ENCODE data around the gene FANCI.

Gene FANCI

DNA sequence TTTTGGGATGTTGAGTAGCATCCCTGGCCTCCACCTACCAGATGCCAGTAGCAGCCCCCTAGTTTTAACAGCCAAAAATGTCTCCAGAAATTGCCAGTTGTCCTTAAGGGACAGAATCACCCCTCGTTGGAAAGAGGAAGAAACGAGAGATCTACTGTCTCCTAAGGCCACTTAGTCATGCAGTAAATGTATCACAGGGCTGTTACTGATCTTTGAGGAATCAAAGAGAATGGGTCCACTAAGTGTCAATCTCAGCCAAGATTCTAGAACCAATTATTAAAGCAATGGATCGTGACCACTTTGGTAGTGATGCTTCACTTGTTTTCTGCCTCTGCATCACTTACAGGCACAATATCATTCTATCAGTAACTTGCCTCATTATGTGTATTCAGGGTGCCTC is 64.5 kb downstream of the FANCI start:
- DNase-seq = no peak

DNA sequence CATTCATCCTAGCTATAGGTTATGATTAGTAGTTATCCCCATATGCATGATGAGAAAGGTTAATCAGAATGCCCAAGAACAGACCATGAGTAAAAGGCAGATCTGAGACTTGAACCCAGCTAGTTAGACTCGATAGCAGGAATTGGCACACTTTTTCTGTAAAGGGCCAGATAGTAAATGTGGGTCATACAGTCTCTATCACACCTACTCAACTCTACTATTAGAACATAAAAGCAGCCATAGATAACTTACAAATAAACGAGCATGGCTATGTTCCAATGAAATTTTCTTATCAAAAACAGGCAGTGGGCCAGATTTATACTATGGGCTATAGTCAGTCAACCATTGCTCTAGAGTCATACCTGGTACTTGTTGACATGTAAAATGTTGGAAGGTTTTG is 66.2 kb downstream of the FANCI start:
- no peak for DNase-seq

DNA sequence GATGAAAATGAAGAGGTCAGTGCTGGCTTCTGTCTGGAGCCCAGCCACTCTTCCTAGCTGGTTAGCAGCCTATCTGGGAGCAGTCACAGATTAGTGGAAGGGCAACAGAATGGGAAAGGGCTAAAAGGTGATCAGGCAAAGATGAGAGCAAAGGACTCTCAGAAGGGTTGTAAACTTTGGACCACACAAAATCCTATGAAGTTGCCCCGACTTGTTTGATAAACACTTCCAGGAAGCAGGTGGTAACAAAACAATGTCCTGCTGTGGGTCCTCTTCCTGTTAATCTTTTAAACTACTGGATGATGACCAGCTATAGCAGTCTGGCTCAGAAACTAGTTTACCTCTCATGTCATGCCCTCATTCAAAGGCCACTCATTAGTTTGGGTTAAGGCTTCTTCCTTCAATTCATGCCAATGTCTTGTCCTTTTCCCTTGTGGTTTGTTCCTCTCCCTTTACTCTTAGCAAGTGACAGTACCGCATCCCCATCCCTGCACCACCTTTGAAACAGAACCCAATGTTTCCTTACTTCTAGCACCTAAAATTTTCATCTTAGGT is 71.7 kb downstream of the FANCI start:
- no peak for DNase-seq

DNA sequence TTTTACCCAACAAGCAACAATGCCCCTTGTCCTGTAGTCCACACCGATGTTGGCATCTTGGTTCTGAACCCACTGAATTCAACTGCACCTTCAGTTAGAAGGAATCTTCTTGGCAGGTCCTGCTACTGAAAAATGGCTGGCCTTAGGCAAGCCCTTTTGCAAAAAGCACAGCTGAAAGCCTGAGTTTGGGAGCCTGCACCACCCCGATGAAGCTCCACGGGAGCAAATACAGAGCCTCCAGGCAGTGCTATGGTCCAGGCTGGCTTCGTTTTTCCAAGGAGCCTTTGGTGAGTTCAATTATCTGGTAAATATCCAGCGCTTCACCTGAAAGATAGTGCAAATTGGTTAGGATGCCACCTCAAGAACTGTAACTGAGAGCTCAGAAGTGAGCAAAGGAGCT is 72.7 kb downstream of the FANCI start:
- no peak for DNase-seq

DNA sequence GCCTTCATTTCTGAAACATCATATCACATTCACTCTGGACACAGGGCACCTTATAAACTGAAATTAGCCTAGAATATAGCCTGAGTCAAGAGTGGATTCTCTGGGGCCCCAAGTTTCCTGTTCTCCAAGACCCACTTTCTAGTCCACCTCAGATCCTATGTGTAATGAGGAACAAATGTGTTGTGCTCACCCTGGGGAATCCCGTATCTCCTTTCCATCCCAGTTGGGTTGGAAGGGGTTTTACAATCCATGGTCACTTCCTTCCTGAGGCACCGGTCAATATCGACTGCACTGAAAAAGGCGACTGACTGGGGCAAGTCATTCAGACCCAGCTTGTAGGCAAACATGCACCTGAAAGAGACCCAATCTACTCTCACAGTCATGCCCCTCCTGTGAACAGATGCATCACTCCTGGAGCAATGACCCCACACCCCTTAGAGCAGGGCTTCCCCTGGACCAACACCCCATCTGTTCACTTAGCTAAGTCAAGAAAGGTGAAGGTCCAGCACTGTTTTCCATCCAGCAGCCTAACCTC is 73.5 kb downstream of the FANCI start:
- no peak for DNase-seq

DNA sequence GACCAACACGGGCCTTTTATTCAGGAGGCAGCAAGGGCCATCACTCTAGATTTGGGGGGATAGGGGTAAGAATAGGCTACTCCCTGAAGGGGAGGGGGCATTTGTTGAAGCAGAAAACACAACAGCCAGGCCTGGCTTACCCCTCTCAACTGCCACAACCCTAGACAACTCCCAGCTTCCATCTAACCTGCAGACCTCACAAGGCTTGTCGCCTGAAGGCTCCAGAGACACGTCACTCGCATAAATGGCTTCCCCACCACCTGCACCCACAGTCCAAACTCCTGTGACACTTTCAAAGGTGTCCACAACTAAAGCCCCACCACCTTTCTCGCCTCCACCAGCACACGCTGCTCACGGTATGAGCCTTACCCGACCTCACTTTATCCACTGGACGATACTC is 75.9 kb downstream of the FANCI start:
- no peak for DNase-seq

DNA sequence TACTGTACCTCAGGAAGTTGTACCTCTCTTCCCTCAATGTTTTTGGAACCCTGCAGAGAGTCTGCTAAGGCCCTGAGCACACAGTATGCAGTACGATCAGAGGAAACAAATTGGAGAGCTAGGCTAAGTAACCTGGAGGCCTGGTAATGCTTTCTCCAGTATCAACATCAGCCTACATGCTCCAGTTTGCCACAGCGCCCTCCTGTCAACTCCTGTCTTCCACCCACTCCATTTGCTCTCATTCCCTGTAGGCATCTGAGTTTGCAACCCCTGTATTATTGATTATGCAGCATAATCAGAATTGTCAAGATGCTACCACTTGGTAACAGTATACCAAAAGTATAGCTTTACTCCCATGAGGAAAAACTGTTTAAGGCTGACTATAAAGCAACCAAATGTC is 76.4 kb downstream of the FANCI start:
- DNase-seq = no peak

DNA sequence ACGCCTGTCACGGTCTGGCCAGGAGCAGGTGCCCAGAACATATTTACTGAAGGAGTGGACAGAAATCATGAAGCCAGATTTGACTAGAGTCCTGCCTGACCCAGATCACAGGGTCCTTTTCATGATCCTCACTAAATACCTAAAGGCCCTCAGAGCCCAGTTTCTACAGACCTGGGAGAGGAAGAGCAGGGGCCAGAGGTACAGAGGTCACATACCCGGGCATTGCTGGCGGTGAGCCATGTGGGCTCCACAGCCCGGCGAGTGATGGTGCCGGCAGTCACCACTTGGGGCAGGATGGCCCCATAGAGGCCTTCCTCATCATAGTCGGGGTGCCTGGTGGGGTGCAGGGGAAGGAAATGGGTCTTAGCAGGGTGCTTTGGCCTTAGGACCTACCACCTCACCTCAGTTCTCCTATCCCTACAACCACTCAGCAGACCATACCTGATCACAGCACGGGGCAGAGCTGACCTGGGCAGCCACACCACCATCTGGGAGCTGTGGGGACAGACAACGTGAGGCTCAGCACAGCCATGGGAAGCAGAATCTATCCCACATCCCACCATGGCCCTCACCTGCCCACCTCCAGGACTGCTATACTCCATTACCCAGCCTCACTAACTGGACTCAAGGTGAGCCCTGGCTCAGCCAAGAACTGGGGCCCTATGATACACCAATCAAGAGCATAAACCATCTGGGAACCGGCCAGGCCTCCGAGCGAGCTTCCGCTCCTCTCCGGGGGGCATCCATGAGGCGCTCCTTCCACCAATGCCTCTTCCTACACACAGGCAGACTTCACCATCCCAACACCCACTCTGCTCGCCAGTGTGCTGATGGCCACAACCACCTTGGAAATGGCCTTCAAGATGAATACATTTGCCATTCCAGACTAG is 78.0 kb downstream of the FANCI start:
- no peak for DNase-seq

DNA sequence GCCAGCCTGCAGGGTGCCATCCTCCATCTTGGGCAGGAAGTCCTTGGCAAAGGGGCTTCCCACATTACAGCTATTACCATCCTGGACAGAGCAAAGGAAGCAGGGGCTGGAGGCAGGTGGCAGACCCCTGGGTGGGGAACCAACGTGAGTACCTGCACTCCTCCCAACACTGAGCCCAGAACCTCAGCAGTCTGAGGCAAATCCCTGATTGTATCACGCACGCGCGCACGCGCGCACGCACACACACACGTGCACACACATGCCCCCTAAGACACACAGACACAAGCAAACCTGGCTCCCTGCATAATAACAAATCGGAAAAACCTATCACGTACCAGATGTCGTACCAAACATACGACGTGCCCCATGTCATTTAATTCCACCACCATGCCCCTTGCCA is 79.0 kb downstream of the FANCI start:
- DNase-seq = no peak

DNA sequence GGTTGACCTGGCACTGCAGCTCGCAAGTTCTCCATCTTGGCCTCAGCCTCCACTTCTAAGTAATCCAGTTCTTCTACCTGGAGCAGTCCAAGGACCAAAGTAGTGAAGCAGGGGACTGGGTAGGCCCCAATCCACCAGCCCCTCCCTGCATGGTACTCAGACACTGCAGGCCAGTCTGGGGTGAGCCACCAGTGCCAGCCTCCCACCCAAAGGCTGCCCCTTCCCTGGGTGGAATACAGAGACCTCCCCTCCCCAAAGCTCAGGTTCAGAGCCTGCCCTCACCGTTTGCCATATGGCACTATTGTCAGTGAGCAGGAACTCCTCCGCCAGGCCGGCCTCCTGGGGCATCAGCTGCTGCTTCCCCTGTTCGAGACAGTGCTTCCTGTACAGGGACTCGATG is 80.0 kb downstream of the FANCI start:
- DNase-seq = peak; percentile 38

DNA sequence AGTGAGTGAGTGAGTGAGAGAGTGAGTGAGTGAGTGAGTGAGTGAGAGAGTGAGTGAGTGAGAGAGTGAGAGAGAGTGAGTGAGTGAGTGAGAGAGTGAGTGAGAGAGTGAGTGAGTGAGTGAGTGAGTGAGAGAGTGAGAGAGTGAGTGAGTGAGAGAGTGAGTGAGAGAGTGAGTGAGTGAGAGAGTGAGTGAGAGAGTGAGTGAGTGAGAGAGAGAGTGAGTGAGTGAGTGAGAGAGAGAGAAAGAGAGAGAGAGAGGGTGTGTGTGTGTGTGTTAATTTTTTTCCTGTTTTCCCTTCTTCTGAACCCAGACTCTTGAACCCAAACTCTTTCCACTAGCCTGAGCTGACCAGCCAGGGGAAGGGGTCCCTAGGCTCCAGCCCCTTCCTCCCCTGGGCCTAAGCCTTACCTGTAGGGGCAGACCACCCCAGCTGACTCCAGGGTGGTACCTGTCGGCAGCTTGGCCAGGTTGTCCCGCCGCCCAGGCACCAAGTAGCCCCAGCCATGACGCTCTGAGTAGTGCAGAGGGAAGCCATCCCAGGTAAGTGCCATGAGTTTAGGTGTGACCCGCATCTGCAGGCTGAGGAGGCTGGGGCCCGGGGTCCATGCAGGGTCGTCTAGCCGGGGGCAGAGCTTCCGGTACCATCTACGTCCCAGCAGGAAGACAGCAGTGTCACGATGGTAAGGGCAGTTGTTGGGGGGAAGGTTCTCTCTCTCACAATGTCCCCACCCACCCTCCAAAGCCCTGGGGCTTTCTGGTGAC is 81.4 kb downstream of the FANCI start:
- DNase-seq = no peak

DNA sequence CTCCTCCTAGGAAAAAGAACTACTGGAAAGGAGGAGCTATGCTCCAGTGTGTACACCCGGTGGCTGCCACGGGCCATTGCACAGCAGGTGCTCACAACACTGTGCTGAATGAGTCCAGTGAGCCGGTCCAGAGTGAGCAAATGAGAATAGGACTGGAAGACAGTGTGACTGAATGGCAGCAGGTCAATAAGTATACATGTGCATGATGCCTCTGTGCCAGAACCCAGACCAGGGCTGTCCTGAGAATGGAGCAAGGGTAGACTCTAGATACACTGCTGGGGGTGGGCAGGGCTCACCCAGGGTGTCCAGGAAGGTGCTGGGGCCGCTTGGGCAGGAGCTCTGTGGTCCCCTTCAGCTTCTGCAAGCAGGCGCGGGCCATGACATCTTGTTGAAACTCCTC is 82.5 kb downstream of the FANCI start:
- DNase-seq = no peak

DNA sequence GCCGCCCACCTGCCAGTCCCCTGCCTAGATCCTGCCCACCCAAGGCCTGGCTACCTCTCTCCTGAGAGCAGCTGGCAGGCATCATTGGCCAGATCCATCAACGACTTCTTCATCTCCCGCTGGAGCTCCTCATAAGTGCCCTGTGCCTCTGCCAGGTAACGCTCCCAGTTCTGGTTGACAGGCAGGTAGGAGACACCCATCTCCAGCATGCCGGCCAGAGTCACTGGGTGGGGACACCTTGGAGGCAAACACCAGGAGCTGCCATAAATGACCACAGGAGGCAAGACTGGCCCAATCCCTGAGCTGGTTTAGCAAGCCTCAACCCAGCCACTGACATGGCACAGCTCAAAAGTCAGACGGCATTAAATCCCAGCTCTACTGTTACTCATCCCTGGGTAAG is 83.3 kb downstream of the FANCI start:
- DNase-seq = no peak

DNA sequence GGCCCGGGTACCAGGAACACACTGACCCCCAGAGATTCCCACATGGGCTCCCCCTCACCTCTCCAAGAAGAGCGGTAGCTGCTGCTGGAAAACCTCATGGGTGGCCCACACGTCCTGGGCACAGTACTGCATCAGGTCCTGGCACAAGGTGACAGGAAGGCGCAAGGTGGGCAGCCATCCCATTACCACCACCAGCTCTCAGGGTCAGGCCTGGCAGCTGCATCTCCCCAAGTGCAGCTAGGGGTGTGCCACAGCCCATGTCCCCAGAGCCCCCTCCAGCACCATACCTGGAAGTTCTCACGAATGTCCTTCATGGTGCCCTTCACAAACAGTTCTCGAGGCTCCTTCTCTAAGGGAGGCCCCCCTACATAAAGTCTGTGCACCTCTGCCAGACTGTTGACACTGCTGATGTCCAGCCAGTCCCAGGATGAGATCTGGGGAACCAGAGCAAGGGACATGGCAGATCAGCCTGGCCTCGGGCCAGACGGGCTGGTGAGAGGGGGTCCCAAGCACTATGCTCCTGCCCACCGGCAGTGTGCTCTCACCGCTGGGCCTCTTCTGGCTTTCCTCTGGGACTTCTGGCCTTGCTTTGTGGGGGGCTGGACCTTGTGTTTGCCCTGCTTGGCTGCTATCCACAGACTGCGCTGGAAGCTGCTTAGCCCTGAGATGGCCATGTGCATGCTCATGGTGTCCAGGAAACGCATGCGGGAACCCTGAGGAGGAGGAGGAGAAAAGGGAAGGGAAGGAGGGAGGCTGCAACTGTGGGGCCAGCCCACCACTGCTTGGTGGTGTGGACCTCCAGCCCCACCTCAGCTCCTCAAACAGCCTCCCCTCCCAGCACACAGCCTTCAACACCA is 84.8 kb downstream of the FANCI start:
- no peak for DNase-seq

DNA sequence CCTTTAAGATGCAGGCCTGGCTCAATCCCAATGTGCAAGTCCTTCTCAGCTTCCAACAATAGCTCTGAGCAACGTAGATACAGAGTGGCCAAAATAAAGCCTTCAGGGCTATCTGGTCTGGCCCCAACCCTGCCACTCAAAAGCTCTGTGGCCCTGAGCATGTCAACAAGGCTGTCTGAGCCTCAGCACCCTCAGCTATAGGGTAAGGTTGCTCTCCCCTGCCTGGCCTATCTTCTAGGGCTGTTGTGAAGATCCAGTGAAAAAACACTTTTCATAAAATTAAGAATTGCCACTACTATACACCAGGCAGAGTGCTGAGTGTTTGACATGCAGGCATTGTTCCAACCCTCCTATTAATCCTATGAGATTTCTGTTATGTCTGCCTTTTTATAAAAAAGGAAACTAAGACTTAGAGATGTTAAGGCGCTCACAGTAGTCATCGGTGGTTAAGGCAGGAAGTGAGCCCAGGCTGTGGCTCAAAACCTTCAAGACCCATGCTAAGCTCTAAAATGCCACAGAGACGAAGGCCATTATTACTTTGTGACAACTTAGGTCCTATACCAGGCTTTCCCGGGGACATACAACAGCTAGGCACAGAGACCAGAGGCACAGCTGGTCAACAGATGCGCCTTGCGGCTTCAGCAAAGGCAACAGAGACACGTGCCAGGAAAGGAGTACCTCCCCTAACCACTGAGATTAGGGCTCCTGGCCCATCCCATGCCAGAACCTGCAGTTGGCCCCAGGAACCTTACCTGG is 85.7 kb downstream of the FANCI start:
- peak; percentile 31 for DNase-seq

DNA sequence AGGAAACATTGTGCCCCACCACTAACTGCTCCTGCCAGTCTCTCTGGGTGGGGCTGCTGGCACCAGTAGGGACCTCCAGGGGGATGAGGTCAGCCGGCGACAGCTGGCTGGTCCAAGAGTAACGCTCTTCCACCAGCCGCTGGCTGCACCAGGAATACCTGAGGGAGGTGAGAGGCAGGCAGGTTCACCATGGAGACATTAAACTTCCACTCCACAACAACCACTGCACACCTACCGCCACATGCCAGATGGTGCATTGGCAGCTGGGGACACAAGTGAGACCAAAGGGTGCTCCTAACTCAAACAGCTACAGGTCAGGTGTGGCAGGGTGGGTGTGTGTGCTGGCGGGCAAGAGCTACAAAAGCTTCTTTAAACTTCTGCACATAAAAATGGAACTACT is 86.3 kb downstream of the FANCI start:
- peak; percentile 71 for DNase-seq

DNA sequence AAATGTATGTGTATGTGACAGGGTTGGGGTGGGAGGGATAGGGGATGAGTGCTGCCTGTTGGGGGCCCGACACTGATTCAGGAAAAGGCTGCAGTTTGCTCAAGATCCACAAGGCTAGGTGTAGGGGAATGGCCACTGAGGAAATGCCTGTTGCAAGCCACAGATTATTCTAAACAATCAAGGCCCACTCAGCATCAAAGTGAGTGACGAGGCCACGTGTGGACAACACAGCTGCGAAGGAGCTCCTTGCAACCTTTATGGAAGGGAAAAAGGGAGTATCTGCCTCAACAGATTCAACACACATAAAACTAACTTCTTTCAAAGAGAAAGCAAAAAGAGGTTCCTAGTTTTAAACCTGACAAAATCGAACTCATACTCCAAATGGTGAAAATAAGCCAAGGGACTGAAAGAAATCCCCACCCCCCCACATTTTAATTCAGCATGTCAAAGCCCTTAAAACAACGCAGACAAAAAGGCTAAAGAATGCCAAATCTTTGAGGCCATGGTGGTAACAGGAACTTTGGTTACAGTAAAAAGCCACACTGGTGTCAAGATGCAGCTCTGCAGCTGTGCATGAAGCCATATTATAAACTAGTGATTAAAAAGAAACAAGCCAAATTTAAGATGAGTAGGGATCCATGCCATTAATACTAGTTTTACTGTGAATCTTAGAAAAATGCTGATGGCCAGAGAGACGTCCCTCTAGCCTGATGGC is 87.3 kb downstream of the FANCI start:
- no peak for DNase-seq

DNA sequence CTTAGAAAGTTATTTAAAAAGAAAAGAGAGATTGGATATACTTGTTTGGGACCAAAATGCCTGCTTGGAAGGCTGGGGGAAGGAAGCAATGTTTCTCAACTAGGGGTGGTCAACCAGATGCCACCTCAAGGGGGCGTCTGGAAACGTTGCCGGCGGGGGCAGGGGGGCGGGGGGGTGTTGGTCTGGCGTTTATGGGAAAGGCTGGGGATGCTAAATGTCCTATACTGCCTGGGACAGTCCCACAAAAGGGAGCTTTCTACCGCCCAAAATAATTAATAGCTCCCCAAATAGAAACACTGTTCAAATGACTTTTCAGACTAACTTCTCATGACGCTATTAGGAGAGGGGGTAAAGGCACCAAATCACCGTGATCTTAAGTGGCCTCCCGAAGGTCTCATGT is 88.7 kb downstream of the FANCI start:
- peak; percentile 5 for DNase-seq

DNA sequence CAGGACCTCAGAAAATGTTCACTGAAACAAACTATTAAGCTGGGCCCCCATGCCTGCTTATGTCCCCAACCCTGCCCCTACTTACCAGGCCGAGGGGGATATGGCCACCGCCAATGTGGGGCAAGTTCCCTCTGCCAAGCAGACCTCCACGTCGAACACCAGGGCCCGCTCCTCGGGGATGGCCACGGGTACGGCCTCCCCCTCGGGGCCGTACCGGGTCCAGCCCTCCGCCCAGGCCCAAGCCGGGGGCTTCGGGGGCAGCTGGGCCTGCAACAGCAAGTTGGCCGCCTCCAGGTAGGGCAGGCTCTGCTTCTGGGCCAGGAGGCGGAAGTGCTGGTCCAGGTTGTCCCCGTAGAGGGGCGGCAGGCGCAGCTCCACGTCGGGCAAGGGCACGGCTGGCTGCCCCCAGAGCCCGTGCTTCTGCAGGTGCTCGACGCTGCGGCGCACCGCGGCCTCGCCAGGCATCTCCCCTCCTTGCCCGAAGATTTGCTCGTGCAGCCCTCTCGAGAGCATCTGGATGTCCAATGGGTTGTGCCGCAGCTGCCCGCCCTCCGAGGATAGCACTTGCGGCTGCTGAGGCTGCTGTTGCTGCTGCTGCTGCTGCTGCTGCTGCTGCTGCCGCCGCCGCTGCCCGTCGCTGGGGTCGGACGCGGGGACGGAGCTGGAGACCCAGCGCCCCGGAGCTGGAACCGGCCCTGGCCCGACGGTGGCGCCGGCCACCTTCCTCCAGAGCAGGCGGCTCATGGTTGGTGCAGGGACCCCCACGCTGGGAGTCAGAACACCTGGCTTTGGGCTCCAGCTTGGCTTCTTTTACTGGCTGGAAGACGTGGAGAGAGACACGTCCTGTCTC is 89.5 kb downstream of the FANCI start:
- no peak for DNase-seq

DNA sequence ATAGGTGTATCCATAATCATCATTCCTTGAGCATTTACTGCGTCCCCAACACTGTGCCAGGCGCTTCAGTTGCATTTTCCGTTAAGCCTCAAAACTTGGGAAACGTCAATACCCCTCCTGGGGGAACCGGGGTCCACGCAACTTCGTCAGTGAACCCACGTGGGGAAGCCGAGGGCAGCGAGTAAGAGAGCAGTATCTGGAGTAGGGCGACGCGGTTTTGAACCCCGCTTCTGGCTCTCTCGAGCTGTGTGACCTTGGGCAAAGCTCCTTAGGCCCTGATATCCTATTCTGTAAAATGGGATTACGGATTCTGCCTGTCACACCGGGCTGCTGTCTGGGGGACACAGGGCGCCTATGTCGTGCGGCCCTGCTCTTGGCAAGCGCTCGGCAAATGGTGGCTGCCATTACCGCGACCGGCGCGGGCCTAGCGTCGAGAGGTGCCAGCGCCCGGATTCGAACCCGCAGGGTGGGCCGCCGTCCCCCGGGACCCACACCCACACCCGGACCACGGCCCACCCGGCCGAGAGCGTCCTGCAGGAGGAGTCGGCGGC is 90.3 kb downstream of the FANCI start:
- no peak for DNase-seq
